NB4 (cell line): Measurements from ENCODE around the gene KRR1.

Experiments used
- MAX ChIP-seq: IDR thresholded peaks from 2 replicates; pipeline ENCODE4 v1.6.1; 2011; ENCODE audit warnings: low read depth, low read length
- MYC ChIP-seq: IDR thresholded peaks from 2 replicates; pipeline ENCODE4 v1.6.1; 2011; ENCODE audit warnings: low read depth, low read length
- POLR2A ChIP-seq: IDR thresholded peaks from 2 replicates; pipeline ENCODE4 v1.6.1; 2011; ENCODE audit warnings: mild to moderate bottlenecking; ENCODE audit not compliant: insufficient read length; ENCODE audit errors: extremely low read depth
- TF ChIP-seq, protein P1 (sequence below): IDR thresholded peaks from one replicate; pipeline ENCODE4 v1.5.1; 2012; ENCODE audit warnings: low read depth, low read length

DNA sequence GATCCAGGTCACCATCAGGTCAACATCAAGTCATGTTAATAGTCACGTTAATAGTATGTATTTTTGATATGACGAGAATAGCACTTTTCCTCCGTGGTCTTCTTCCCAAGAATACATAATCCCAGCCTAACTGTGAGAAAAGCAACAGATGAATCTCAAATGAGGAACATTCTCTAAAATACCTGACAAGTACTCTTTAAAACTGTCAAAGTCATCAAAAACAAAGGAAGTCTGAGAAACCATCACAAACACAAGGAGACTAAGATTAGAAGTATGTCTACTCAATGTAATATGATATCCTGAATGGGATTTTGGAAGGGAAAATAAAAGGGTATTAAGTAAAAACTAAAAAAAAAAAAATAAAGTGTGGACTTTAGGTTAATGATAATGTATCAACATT is 67.7 kb downstream of the KRR1 start:
- TF ChIP-seq, protein P1, sequence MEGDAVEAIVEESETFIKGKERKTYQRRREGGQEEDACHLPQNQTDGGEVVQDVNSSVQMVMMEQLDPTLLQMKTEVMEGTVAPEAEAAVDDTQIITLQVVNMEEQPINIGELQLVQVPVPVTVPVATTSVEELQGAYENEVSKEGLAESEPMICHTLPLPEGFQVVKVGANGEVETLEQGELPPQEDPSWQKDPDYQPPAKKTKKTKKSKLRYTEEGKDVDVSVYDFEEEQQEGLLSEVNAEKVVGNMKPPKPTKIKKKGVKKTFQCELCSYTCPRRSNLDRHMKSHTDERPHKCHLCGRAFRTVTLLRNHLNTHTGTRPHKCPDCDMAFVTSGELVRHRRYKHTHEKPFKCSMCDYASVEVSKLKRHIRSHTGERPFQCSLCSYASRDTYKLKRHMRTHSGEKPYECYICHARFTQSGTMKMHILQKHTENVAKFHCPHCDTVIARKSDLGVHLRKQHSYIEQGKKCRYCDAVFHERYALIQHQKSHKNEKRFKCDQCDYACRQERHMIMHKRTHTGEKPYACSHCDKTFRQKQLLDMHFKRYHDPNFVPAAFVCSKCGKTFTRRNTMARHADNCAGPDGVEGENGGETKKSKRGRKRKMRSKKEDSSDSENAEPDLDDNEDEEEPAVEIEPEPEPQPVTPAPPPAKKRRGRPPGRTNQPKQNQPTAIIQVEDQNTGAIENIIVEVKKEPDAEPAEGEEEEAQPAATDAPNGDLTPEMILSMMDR, result no peak
- no peak for TF ChIP-seq POLR2A
- no peak for TF ChIP-seq MAX
- no peak for TF ChIP-seq MYC
